K562 (cell line): ENCODE measurements around the gene HSD17B8. TPM values are rescaled to one million over a fixed set of nuclear protein-coding genes. Genes with fewer than 3 reads are reported as not detected.

ENCODE experiments used
- ATAC-seq: fragments of 200-7000 bp; cut with Tn5 transposase; 3 replicates; pipeline ENCODE4 v1.9.1; 2020; ENCODE audit warnings: moderate library complexity
- BruUV-seq: library from RNA; stranded (reverse); fragments of 400-500 nt; replicated peaks from 2 replicates; lab custom pipeline; 2021; lab: Mats Ljungman, UMichigan
- CTCF ChIA-PET: fragments of 300-600 bp; formaldehyde crosslinking; extraction: SDS; loops from one replicate; lab custom pipeline; 2021; ENCODE audit warnings: low intra/inter-chr PET ratio; lab: Yijun Ruan, JAX
- POLR2A ChIA-PET: fragments of 300-600, 350-650 bp; sonication (Branson Sonifier 250); formaldehyde crosslinking; extraction: SDS; loops from one replicate; lab custom pipeline; 2021; ENCODE audit warnings: antibody characterized with exemption, inconsistent platforms; lab: Yijun Ruan, JAX
- DNase-seq, 4 experiments: peaks; one replicate each; pipeline versions ENCODE4 v3.0.0 to v3.0.0-alpha.2; 2011 to 2018; ENCODE audit warnings: low spot score in 3 of 4, mixed read lengths in 3 of 4; ENCODE audit errors: extremely low read depth in 1 of 4
- FAIRE-seq: peaks from 2 replicates; lab custom pipeline; 2011; peaks lifted over from hg19 to GRCh38; lab: Jason Lieb, UNC
- H2AFZ ChIP-seq: 2 replicates; pipeline ENCODE4 v1.6.0; 2011; ENCODE audit warnings: low read depth, low read length, control low read depth, inconsistent platforms
- H3K27ac ChIP-seq: fragments of 200-600 bp; 3 replicates; pipeline ENCODE4 v1.8.0; 2011; ENCODE audit warnings: low read depth, mild to moderate bottlenecking, control low read depth, inconsistent platforms, low read length, moderate library complexity, mixed read lengths; ENCODE audit errors: extremely low read depth
- H3K27me3 ChIP-seq, 2 experiments: fragments of 300-600 bp in 1 of 2; 2 replicates in 1 of 2; 3 replicates in 1 of 2; pipeline versions ENCODE4 v1.6.0 to v1.8.0; 2011; ENCODE audit warnings: inconsistent platforms in 2 of 2, low read length in 2 of 2, mild to moderate bottlenecking in 1 of 2, mixed read lengths in 1 of 2, moderate library complexity in 1 of 2; ENCODE audit not compliant: control insufficient read depth in 2 of 2, insufficient read depth in 2 of 2
- H3K36me3 ChIP-seq: fragments of 300-600 bp; 3 replicates; pipeline ENCODE4 v1.8.0; 2011; ENCODE audit warnings: mild to moderate bottlenecking, low read length, inconsistent platforms; ENCODE audit not compliant: control insufficient read depth, insufficient read depth
- H3K4me1 ChIP-seq, 2 experiments: fragments of 200-600 bp in 1 of 2; replicated peaks in 1 of 2; 2 replicates in 1 of 2; 3 replicates in 1 of 2; pipeline versions ENCODE4 v1.5.1 to v1.8.0; 2011; ENCODE audit warnings: inconsistent platforms in 2 of 2, low read length in 2 of 2, mild to moderate bottlenecking in 1 of 2, mixed read lengths in 1 of 2, moderate library complexity in 1 of 2; ENCODE audit not compliant: control insufficient read depth in 2 of 2, insufficient read depth in 2 of 2
- H3K4me2 ChIP-seq: 2 replicates; pipeline ENCODE4 v1.6.1; 2011; ENCODE audit warnings: low read length, control low read depth, inconsistent platforms, mixed read lengths; ENCODE audit not compliant: insufficient read depth
- H3K4me3 ChIP-seq: fragments of 200-600 bp; sonication (generic), shearing (Covaris generic); 2 replicates; pipeline ENCODE4 v1.5.1; 2016; ENCODE audit warnings: control low read depth, inconsistent platforms
- H3K79me2 ChIP-seq: fragments of 200-600 bp; 3 replicates; pipeline ENCODE4 v1.8.0; 2011; ENCODE audit warnings: low read length, inconsistent platforms; ENCODE audit not compliant: control insufficient read depth, insufficient read depth
- H3K9ac ChIP-seq, 2 experiments: 2 replicates each; pipeline versions ENCODE4 v1.6.0 to v1.6.1; 2011; ENCODE audit warnings: low read depth in 2 of 2, low read length in 2 of 2, control low read depth in 1 of 2, inconsistent platforms in 1 of 2, mild to moderate bottlenecking in 1 of 2, mixed read lengths in 1 of 2; ENCODE audit not compliant: insufficient read depth in 1 of 2
- H3K9me1 ChIP-seq: one replicate; pipeline ENCODE4 v1.6.0; 2011; ENCODE audit warnings: inconsistent platforms, mild to moderate bottlenecking, low read length, moderate library complexity; ENCODE audit not compliant: control insufficient read depth, insufficient read depth
- H3K9me3 ChIP-seq: replicated peaks from 2 replicates; pipeline ENCODE4 v1.5.1; 2011; ENCODE audit warnings: low read depth, low read length, inconsistent platforms; ENCODE audit not compliant: control insufficient read depth, insufficient read depth
- H4K20me1 ChIP-seq: replicated peaks from 2 replicates; pipeline ENCODE4 v1.6.1; 2011; ENCODE audit warnings: low read length, inconsistent platforms, mixed read lengths; ENCODE audit not compliant: control insufficient read depth, insufficient read depth
- BMI1 ChIP-seq: fragments of 150-350 bp; IDR thresholded peaks from 2 replicates; pipeline ENCODE4 v1.6.1; 2014; ENCODE audit warnings: low read length
- CC2D1A ChIP-seq: fragments of 450-650 bp; IDR thresholded peaks from 2 replicates; pipeline ENCODE4 v1.6.1; 2017; ENCODE audit warnings: mild to moderate bottlenecking
- ELK1 ChIP-seq: sonication (generic); formaldehyde crosslinking; IDR thresholded peaks from 2 replicates; pipeline ENCODE4 v1.8.1; 2022; ENCODE audit warnings: missing genetic modification reagents
- KDM5B ChIP-seq: fragments of 200-600 bp; sonication (generic); IDR thresholded peaks from 2 replicates; pipeline ENCODE4 v1.6.1; 2012; ENCODE audit warnings: low read depth, mild to moderate bottlenecking, moderate library complexity, low read length, control low read depth, inconsistent platforms; ENCODE audit not compliant: insufficient replicate concordance
- POLR2G ChIP-seq: fragments of 200-400 bp; formaldehyde crosslinking; IDR thresholded peaks from 2 replicates; pipeline ENCODE4 v1.6.1; 2017; ENCODE audit warnings: low read depth, mild to moderate bottlenecking, antibody characterized with exemption, low read length, moderate library complexity
- ZBTB9 ChIP-seq: fragments of 450-650 bp; formaldehyde crosslinking; IDR thresholded peaks from 2 replicates; pipeline ENCODE4 v1.4.0; 2020; ENCODE audit warnings: mild to moderate bottlenecking, moderate library complexity
- ZNF124 ChIP-seq: sonication (generic); formaldehyde crosslinking; IDR thresholded peaks from 2 replicates; pipeline ENCODE4 v1.8.1; 2022; ENCODE audit warnings: missing genetic modification reagents
- WGBS: fragments of 100-300 bp; shearing (Covaris generic); methylation state at CpG from one replicate; pipeline ENCODE4 v1.1.6; 2016; ENCODE audit warnings: low coverage, mixed read lengths; ENCODE audit not compliant: insufficient coverage; ENCODE audit errors: missing lambda C conversion rate; 5-methylcytosine and 5-hydroxymethylcytosine counted together
- in situ Hi-C: fragments of 300-500 bp; cut with MboI; formaldehyde crosslinking; loops from 4 replicates; pipeline ENCODE4 v1.15.0; 2018; ENCODE audit warnings: inconsistent platforms, mixed read lengths
- intact Hi-C: fragments of 100-400 bp; cut with micrococcal nuclease; formaldehyde crosslinking; loops from 2 replicates; pipeline ENCODE4 v1.14.2; 2022
- polyA plus RNA-seq, 8 experiments: library from polyadenylated mRNA; depleted of rRNA in 4 of 8; stranded (reverse) in 5 of 8; unstranded in 3 of 8; fragments of >200 nt; fragmentation: Nextera tagmentation in 2 of 8; fragmentation: Illumina TruSeq in 1 of 8; extraction: Ambion mirVana in 2 of 8; extraction: Trizol in 1 of 8; gene quantifications; 2 replicates each; pipeline versions ENCODE4 v1.2.1 to v1.2.3, GENCODE V29; 2011 to 2014; ENCODE audit warnings: inconsistent platforms in 1 of 8, missing spikeins in 1 of 8
- total RNA-seq, 7 experiments: library from RNA; depleted of rRNA in 6 of 7; stranded (reverse); fragments of >200 nt in 6 of 7; fragmentation: Illumina TruSeq in 2 of 7; extraction: Trizol in 2 of 7; gene quantifications; 2 replicates each; pipeline versions ENCODE4 v1.2.1 to v1.2.3, GENCODE V29; 2011 to 2021; ENCODE audit warnings: low replicate concordance in 1 of 7

HSD17B8 gene
- total and polyA plus RNA-seq, 9 of the 15 experiments (the other 6 are each of a cell fraction or from before 2014, with no cell fraction given), result 3.7 to 35.2 (median 14.2) TPM

GRCh38 chr6:33191383-33192104 is 12.9 kb upstream of the HSD17B8 start (continued):
- TF ChIP-seq KDM5B, result no peak
- no peak for TF ChIP-seq CC2D1A
- no peak for TF ChIP-seq ELK1 (CRISPR knock-in tag)
- TF ChIP-seq ZNF124 (CRISPR knock-in tag), result no peak
- no peak for TF ChIP-seq ZBTB9

- WGBS, result 17% methylated on average over 29 of the region's 35 CpGs
- POLR2A ChIA-PET, result interaction anchor here (0.7 kb wide), 1 partner anchor 220 kb away, joined by 3 read pairs; no protein-coding TSS in a partner anchor
- Histone ChIP-seq H4K20me1 (no peaks in the 10 kb centered on the region), H3K27ac (no peak within 1 kb of the TSS), H3K36me3 (peaks cover 33% of the 10 kb centered on the region; the same call in 2 of the 3 replicates), H3K4me2 (no peak within 1 kb of the TSS), H2AFZ (no peak within 1 kb of the TSS), H3K9ac (peak within 1 kb of the TSS in 1 of 2 experiments; percentile 66; a peak in 2 of 4 replicates), H3K79me2 (peaks cover 2% of the 10 kb centered on the region; the same call in 1 of the 3 replicates), H3K27me3 (peaks cover 21 to 23% of the 10 kb centered on the region in 2 experiments; a peak in 4 of 5 replicates), H3K4me1 (peaks cover 2 to 19% of the 10 kb centered on the region in 2 experiments; a peak in 4 of 5 replicates), H3K4me3 (no peak within 1 kb of the TSS), H3K9me1 (peaks cover 7% of the 10 kb centered on the region), H3K9me3 (no peaks in the 10 kb centered on the region)
- in situ Hi-C loops, result no loop called here
- ATAC-seq (peak; percentile 51), DNase-seq (peak in 2 of 4 experiments; percentile 69 to 71), FAIRE-seq (no peak)
- intact Hi-C loops, result no loop called here
- TF ChIP-seq BMI1 (no peak), POLR2G (peak; percentile 57; the same call in 1 of the 2 replicates)
- CTCF ChIA-PET, result no interaction called here
- no TSS peak for BruUV-seq
These were observed 12.3 kb upstream of the HSD17B8 start, which contains the start of gene COL11A2 for GRCh38 chr6:33192105-33192646. COL11A2 (minus strand) TSS chr6:33192467; CDS start chr6:33192240, 227 bp downstream.
